GM15510 (cell line): Measurements from ENCODE around the gene ALDH3A1.

Source experiments
- POLR2A ChIP-seq: IDR thresholded peaks from 3 replicates; pipeline ENCODE4 v1.6.1; 2011; ENCODE audit warnings: borderline replicate concordance; ENCODE audit not compliant: insufficient read length; ENCODE audit errors: extremely low read depth

ALDH3A1 gene

GRCh38 chr17:19766421-19767270 lies 18.5 kb upstream of the ALDH3A1 start:
- no peak for TF ChIP-seq POLR2A

GRCh38 chr17:19766016-19766415 lies 17.9 kb upstream of the ALDH3A1 start:
- no peak for TF ChIP-seq POLR2A

- TF ChIP-seq POLR2A, result no peak
Observed at GRCh38 chr17:19763416-19763815, 15.3 kb upstream of the ALDH3A1 start.

- no peak for TF ChIP-seq POLR2A
Observed at GRCh38 chr17:19762515-19762961, 14.4 kb upstream of the ALDH3A1 start.

GRCh38 chr17:19760746-19761145 lies 12.6 kb upstream of the ALDH3A1 start:
- no peak for TF ChIP-seq POLR2A

- TF ChIP-seq POLR2A, result no peak
Observed at GRCh38 chr17:19759568-19760549, 11.8 kb upstream of the ALDH3A1 start.

GRCh38 chr17:19757536-19758180 lies 9.6 kb upstream of the ALDH3A1 start:
- no peak for TF ChIP-seq POLR2A

GRCh38 chr17:19756546-19756945 lies 8.4 kb upstream of the ALDH3A1 start:
- TF ChIP-seq POLR2A, result no peak

GRCh38 chr17:19755821-19756510 lies 7.9 kb upstream of the ALDH3A1 start:
- TF ChIP-seq POLR2A, result no peak

GRCh38 chr17:19755392-19755791 lies 7.3 kb upstream of the ALDH3A1 start:
- TF ChIP-seq POLR2A, result no peak

GRCh38 chr17:19753661-19754463 lies 5.8 kb upstream of the ALDH3A1 start:
- no peak for TF ChIP-seq POLR2A

- no peak for TF ChIP-seq POLR2A
Observed at GRCh38 chr17:19753051-19753509, 5.0 kb upstream of the ALDH3A1 start.
